Pons (tissue), 1 donor: ENCODE data around the gene TSPOAP1.

Source experiments
- DNase-seq: peaks from one replicate; pipeline ENCODE4 v3.0.0-alpha.2; 2016; ENCODE audit warnings: low spot score

The TSPOAP1 gene

GRCh38 chr17:58328195-58329034, at the start of gene TSPOAP1:
TSPOAP1 (minus strand) TSS chr17:58328795; CDS start chr17:58327920, 875 bp downstream.
- peak; percentile 36 for DNase-seq

GRCh38 chr17:58377661-58378060, 49.1 kb upstream of the TSPOAP1 start:
- no peak for DNase-seq

- DNase-seq: no peak
These were observed 48.6 kb upstream of the TSPOAP1 start for GRCh38 chr17:58377093-58377601.

GRCh38 chr17:58376472-58377000, 47.9 kb upstream of the TSPOAP1 start:
- DNase-seq: no peak

- no peak for DNase-seq
These were observed 47.2 kb upstream of the TSPOAP1 start for GRCh38 chr17:58375811-58376210.

- DNase-seq: no peak
These were observed 46.7 kb upstream of the TSPOAP1 start for GRCh38 chr17:58375256-58375655.

GRCh38 chr17:58373923-58374322, 45.3 kb upstream of the TSPOAP1 start:
- no peak for DNase-seq

GRCh38 chr17:58373003-58373402, 44.4 kb upstream of the TSPOAP1 start:
- no peak for DNase-seq

- DNase-seq: no peak
These were observed 42.8 kb upstream of the TSPOAP1 start for GRCh38 chr17:58371300-58371950.

- no peak for DNase-seq
These were observed 42.1 kb upstream of the TSPOAP1 start for GRCh38 chr17:58370716-58371115.

- DNase-seq: no peak
These were observed 41.7 kb upstream of the TSPOAP1 start for GRCh38 chr17:58370309-58370708.

- no peak for DNase-seq
These were observed 40.8 kb upstream of the TSPOAP1 start for GRCh38 chr17:58369214-58370031.

GRCh38 chr17:58368860-58369213, 40.2 kb upstream of the TSPOAP1 start:
- no peak for DNase-seq

- DNase-seq: no peak
These were observed 38.9 kb upstream of the TSPOAP1 start for GRCh38 chr17:58367461-58367860.

- no peak for DNase-seq
These were observed 37.5 kb upstream of the TSPOAP1 start for GRCh38 chr17:58365980-58366595.

GRCh38 chr17:58365185-58365979, 36.8 kb upstream of the TSPOAP1 start:
- no peak for DNase-seq

- DNase-seq: no peak
These were observed 35.8 kb upstream of the TSPOAP1 start for GRCh38 chr17:58364270-58364942.

GRCh38 chr17:58363457-58364185, 35.0 kb upstream of the TSPOAP1 start:
- DNase-seq: no peak

GRCh38 chr17:58362368-58363014, 33.9 kb upstream of the TSPOAP1 start:
- no peak for DNase-seq
